GM21717 (cell line): Measurements from ENCODE around the gene MARCO.
"Not testable (repeated sequence)": the region's sequence is repeated elsewhere in the genome, so short reads cannot be mapped to it uniquely, and the experiment has no call there.

Experiments
- ATAC-seq: cut with Tn5 transposase; IDR thresholded peaks from one replicate; pipeline ENCODE4 v1.9.1; 2021; ENCODE audit warnings: mild to moderate bottlenecking, moderate library complexity; ENCODE audit not compliant: unreplicated experiment

The MARCO gene

GRCh38 chr2:118925981-118926380 is 16.0 kb upstream of the MARCO start:
- ATAC-seq, result no peak

GRCh38 chr2:118929059-118929458 is 12.9 kb upstream of the MARCO start:
- no peak for ATAC-seq

- ATAC-seq, result no peak
These were observed 9.0 kb upstream of the MARCO start for GRCh38 chr2:118932949-118933348.

GRCh38 chr2:118936306-118936705 is 5.7 kb upstream of the MARCO start:
- ATAC-seq, result no peak

GRCh38 chr2:118936936-118937335 is 5.1 kb upstream of the MARCO start:
- ATAC-seq, result no peak

GRCh38 chr2:118937817-118938216 is 4.2 kb upstream of the MARCO start:
- ATAC-seq, result no peak

GRCh38 chr2:118939994-118940393 is 2.0 kb upstream of the MARCO start:
- no peak for ATAC-seq

GRCh38 chr2:118940486-118941120 is 1.4 kb upstream of the MARCO start:
- ATAC-seq, result no peak

- no peak for ATAC-seq
These were observed 1.3 kb downstream of the MARCO start for GRCh38 chr2:118943286-118943685.

GRCh38 chr2:118945881-118946280 is 3.9 kb downstream of the MARCO start:
- ATAC-seq, result no peak

- not testable (repeated sequence) for ATAC-seq
These were observed 6.3 kb downstream of the MARCO start for GRCh38 chr2:118948266-118948665.

- ATAC-seq, result no peak
These were observed 12.5 kb downstream of the MARCO start for GRCh38 chr2:118954297-118955060.

GRCh38 chr2:118965737-118966136 is 23.7 kb downstream of the MARCO start:
- no peak for ATAC-seq

GRCh38 chr2:118967124-118967880 is 25.3 kb downstream of the MARCO start:
- ATAC-seq, result no peak

- no peak for ATAC-seq
These were observed 26.0 kb downstream of the MARCO start for GRCh38 chr2:118968042-118968441.

GRCh38 chr2:118968961-118969733 is 27.2 kb downstream of the MARCO start:
- no peak for ATAC-seq

GRCh38 chr2:118969734-118970395 is 27.9 kb downstream of the MARCO start:
- ATAC-seq, result no peak

GRCh38 chr2:118970396-118971135 is 28.6 kb downstream of the MARCO start:
- ATAC-seq, result no peak

- no peak for ATAC-seq
These were observed 29.5 kb downstream of the MARCO start for GRCh38 chr2:118971245-118972122.
